Subcutaneous abdominal adipose tissue (tissue), 5 donors: Measurements from ENCODE around the gene SLC35B1.
A peak's percentile ranks its signal among the peaks of the same experiment; 100 is the strongest.

Source experiments
- H3K27ac ChIP-seq: one replicate; pipeline ENCODE4 v1.7.0; 2013; ENCODE audit warnings: low read depth, mild to moderate bottlenecking, inconsistent platforms, low read length, moderate library complexity
- H3K27me3 ChIP-seq, 5 donors: one replicate each; pipeline ENCODE4 v1.7.0; 2013; ENCODE audit warnings: low read length in 5 of 5, inconsistent platforms in 1 of 5; ENCODE audit not compliant: control insufficient read depth in 5 of 5, insufficient read depth in 4 of 5
- H3K36me3 ChIP-seq, 5 donors: one replicate each; pipeline ENCODE4 v1.7.0; 2013; ENCODE audit warnings: low read length in 5 of 5; ENCODE audit not compliant: control insufficient read depth in 5 of 5, insufficient read depth in 5 of 5
- H3K4me1 ChIP-seq, 5 donors: one replicate each; pipeline ENCODE4 v1.7.0; 2013; ENCODE audit warnings: low read length in 5 of 5, mild to moderate bottlenecking in 3 of 5, moderate library complexity in 1 of 5; ENCODE audit not compliant: control insufficient read depth in 5 of 5, insufficient read depth in 5 of 5
- H3K4me3 ChIP-seq, 5 donors: one replicate each; pipeline ENCODE4 v1.7.0; 2013; ENCODE audit warnings: low read length in 5 of 5, low read depth in 1 of 5
- H3K9ac ChIP-seq, 5 donors: one replicate each; pipeline ENCODE4 v1.7.0; 2013; ENCODE audit warnings: low read length in 5 of 5, mild to moderate bottlenecking in 4 of 5, moderate library complexity in 3 of 5
- H3K9me3 ChIP-seq, 5 donors: one replicate each; pipeline ENCODE4 v1.7.0; 2013; ENCODE audit warnings: low read length in 5 of 5; ENCODE audit not compliant: control insufficient read depth in 5 of 5
- donor health status: healthy.
- donor health status: healthy.
- donor health status: healthy.
- donor health status: healthy.
- donor health status: healthy.

SLC35B1 gene

DNA sequence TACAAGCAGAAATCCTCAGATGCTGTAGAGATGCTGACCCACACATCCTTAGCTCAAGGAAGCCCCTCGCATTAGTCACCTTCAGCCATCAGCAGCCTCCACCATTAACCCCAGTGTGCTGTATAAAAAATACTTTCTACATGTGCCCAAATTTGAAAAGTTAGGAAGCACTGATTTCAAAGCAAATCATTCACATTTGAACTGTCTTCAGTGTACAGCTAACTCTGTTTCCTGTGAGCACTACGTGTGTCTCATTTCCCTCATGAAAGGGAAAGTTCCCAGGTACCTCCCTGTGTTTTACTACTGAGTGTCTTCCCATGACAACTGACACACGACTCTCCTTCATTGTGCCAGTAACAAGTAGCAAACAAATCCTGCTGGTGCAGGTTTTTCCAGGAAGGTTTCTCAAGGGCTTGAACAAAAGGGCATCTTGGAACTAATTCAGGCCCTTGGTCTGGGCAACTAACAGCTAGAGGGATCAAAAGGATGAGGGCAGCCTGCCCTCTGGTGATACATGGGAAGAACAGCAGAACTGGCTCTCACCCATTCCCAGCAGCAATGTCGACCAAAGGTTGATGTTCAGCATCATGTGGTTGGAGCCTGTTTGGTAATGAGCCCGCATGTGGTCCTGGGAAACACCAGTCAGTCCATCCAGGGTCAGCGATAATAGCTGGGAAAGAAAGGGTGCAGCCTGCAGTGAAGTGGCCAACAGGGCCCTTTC lies 4.0 kb downstream of the SLC35B1 start:
- Histone ChIP-seq H3K27ac (no peak overlapping the region), H3K4me3 (no peak overlapping the region), H3K27me3 (no peaks in the 10 kb centered on the region), H3K36me3 (peaks cover 17 to 66% (median 63%) of the 10 kb centered on the region in 5 donors), H3K4me1 (peaks cover 6 to 25% (median 18%) of the 10 kb centered on the region in 5 donors), H3K9ac (no peak overlapping the region), H3K9me3 (no peaks in the 10 kb centered on the region)

DNA sequence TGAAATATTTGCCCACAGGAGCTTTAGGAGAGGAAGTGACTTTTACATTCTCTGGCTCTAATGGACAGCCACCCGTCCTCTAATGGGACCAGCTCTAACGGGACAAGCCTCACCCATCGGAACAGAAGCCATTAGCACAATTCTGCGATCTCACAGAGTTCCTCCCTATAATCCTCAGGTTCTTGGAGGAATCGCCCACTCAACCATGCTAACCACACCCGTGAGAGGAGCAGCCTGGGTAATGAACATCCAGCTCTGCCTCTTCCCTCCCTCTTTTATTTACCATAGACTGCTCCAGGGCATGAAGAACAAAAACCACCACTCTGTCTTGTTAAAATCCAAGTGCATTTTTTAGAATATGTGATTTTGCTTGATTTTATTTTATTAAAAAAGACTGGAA lies 6.8 kb downstream of the SLC35B1 start:
- H3K4me1 ChIP-seq = peaks cover 0 to 4% (median 0%) of the 10 kb centered on the region in 5 donors
- no peak overlapping the region for H3K4me3 ChIP-seq
- H3K9me3 ChIP-seq = no peaks in the 10 kb centered on the region
- no peak overlapping the region for H3K9ac ChIP-seq
- H3K27me3 ChIP-seq = no peaks in the 10 kb centered on the region
- H3K36me3 ChIP-seq = peaks cover 17 to 64% (median 63%) of the 10 kb centered on the region in 5 donors
- H3K27ac ChIP-seq = no peak overlapping the region

DNA sequence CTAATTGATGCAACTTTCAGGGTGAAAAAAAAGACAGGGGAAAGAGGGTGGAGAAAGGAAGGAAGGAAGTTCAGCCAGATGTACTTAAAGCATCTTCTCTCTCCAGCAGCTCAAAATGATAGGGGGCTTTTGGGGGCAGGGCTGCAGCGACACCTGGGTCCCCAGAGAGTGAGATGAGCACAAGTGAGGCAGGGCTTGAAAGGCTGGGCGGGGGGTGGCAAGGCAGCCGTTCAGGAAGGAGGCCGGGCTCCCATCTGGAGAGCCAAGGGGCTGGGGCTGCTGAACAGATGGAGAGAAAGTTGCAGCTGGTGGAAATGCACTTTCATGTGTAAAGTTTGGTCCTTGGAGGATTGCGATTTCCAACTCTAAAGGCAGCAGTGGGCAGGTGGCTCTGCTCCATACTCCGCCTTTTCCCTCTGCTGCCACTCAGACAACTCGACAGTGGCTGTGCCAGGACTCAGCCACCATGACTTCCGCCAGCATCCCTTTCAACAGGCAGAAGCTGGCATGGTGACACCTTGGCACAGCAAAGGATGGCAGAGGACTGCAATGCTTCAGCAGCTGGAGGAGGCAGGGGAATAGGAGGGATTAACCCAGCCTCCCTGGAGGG lies 7.7 kb downstream of the SLC35B1 start:
- H3K4me1 ChIP-seq = peaks cover 1 to 7% (median 3%) of the 10 kb centered on the region in 5 donors
- no peak overlapping the region for H3K9ac ChIP-seq
- H3K36me3 ChIP-seq = peaks cover 12 to 55% (median 55%) of the 10 kb centered on the region in 5 donors
- H3K4me3 ChIP-seq = no peak overlapping the region
- no peaks in the 10 kb centered on the region for H3K27me3 ChIP-seq
- H3K27ac ChIP-seq = no peak overlapping the region
- no peaks in the 10 kb centered on the region for H3K9me3 ChIP-seq

DNA sequence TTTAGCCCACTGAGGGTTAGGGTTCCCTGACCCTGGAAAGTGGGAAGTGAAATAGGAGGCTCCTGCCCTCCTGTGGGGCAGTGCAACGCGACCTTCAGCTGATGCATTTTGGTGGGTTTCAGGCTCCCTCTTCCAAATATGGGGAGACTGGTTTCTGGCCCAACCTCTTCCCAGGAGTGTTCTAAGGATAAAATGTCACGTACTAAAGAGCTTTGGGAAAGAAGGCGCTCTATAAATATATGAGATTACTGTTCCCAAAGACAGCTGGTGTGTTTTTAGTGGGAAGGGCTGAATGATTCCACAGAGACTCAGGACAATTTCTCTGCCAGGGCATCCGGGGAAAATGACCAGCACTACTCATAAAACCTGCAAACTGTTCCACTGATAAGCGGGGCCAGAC lies 9.8 kb downstream of the SLC35B1 start:
- Histone ChIP-seq H3K4me1 (peaks cover 1 to 6% (median 6%) of the 10 kb centered on the region in 5 donors), H3K9ac (no peak overlapping the region), H3K27ac (no peak overlapping the region), H3K9me3 (no peaks in the 10 kb centered on the region), H3K27me3 (no peaks in the 10 kb centered on the region), H3K4me3 (no peak overlapping the region), H3K36me3 (peaks cover 6 to 35% (median 35%) of the 10 kb centered on the region in 5 donors)

DNA sequence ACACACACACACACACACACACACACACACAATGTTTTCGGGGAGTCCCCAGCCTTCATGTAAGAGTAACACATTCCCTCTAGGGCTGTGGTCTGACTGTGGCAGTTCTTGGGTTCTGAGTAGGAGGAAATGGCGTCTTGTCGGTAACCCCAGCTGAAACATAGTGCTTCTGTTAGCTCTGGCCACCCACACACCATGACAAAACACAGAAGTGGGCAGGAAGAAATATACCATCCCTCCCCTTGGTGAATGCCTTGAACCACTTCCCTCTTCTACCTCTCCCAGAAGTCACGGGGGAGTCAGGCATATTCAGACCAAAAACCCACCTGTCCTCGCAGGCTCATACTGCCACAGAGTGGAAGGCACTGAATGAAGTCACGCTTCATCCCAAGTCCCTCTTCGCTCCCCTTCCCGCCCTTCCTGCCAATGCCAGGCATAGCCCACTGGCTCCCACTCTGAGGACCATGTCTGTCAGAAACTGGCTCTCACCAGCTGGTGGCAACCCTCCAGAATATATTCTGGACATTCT lies 11.5 kb downstream of the SLC35B1 start:
- no peak overlapping the region for H3K9ac ChIP-seq
- H3K36me3 ChIP-seq = peaks cover 3 to 19% (median 17%) of the 10 kb centered on the region in 5 donors
- no peaks in the 10 kb centered on the region for H3K9me3 ChIP-seq
- H3K27ac ChIP-seq = no peak overlapping the region
- H3K4me1 ChIP-seq = peaks cover 1 to 12% (median 6%) of the 10 kb centered on the region in 5 donors
- peaks cover 0 to 2% (median 0%) of the 10 kb centered on the region in 5 donors for H3K27me3 ChIP-seq
- no peak overlapping the region for H3K4me3 ChIP-seq

DNA sequence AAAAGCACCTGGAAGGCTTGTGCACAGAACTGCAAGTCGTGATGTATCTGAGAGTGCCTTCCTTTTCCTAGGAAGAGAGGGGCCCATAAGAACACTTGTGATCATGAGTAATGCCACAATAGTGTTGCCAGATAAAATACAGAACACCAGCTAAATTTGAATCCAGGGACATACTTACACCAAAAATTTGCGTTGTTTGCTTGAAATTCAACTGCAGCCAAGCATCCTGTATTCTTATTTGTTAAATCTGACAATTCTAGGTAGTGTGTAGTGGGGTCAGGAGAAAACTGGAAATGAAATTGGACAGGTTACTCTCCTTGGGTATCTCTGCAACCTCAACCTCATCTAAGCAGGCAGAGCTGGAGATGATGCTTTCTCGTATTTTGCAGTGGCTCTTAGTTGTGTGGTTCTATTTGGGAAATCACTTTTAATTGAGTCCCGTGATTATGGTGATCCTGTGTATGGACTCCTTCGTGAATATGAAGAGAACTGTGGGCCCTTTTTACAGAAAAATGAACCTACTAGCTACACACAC lies 12.0 kb downstream of the SLC35B1 start:
- H3K9me3 ChIP-seq = no peaks in the 10 kb centered on the region
- no peak overlapping the region for H3K9ac ChIP-seq
- peaks cover 0 to 13% (median 12%) of the 10 kb centered on the region in 5 donors for H3K36me3 ChIP-seq
- no peak overlapping the region for H3K4me3 ChIP-seq
- no peak overlapping the region for H3K27ac ChIP-seq
- H3K4me1 ChIP-seq = peaks cover 1 to 17% (median 6%) of the 10 kb centered on the region in 5 donors
- H3K27me3 ChIP-seq = peaks cover 0 to 2% (median 0%) of the 10 kb centered on the region in 5 donors

DNA sequence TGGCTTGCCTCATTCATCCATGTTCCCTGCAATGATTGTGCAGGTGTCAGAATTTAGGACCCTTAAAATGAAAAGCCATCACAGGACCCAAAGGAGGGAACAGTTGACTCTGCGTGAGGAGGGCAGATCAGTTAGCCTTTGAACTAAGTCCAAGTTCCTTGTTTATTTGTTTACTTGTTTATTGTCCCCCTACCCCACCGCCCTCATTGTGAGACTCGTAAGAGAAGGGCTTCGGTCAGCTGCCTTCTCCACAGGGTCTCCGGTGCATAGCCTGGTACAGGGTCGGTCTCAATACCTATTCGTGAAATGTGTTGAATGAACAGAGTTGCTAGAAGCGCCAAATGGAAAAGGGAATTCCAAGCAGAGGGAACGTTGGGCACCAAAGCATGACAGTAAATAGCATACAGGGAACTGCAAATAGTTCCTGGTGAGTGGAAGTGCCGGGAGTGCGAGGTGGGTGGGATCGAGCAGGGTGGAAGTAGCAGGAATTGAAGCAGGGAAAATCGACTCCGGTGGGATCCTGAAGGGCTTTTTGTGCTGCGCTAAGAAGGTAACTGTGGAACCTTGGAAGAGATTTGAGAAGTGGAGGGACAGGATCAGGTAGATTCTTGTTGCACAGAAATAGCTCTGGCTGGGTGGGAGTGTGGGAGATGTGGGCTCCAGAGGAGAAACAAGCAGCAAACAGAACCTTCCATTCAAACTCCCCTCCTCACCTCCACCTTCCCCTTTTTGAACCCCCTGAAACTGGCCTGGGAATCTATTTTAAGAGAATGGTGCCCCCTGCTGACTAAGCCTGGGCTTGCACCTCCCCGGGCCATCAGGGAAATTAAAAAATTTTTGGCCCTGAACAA lies 12.7 kb downstream of the SLC35B1 start:
- peaks cover 0 to 2% (median 0%) of the 10 kb centered on the region in 5 donors for H3K27me3 ChIP-seq
- H3K36me3 ChIP-seq = peaks cover 0 to 7% (median 5%) of the 10 kb centered on the region in 5 donors
- H3K4me3 ChIP-seq = peak overlapping the region in 1 of 5 donors; percentile 29
- no peak overlapping the region for H3K9ac ChIP-seq
- no peak overlapping the region for H3K27ac ChIP-seq
- H3K9me3 ChIP-seq = no peaks in the 10 kb centered on the region
- peaks cover 1 to 20% (median 6%) of the 10 kb centered on the region in 5 donors for H3K4me1 ChIP-seq

DNA sequence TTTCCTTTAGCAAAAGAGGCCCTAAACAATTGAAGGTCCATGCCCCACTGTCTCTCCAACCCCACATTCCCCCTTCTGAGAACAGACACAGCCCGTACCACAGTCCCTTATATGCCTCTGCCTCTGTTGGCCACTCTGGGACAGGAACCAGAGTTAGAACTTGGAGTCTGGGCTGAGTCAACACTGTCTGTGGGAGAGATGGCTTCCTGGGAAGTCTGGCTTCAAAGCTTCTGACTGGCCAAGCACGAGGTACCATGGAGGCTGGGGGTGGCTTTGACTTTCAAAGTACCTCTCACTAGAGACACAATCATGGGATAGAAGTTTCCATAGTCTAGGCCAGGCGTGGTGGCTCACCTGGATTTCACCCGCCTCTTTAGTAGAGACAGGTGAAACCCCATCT lies 15.0 kb downstream of the SLC35B1 start:
- H3K9ac ChIP-seq = no peak overlapping the region
- H3K9me3 ChIP-seq = no peaks in the 10 kb centered on the region
- no peak overlapping the region for H3K4me3 ChIP-seq
- peaks cover 0 to 35% (median 12%) of the 10 kb centered on the region in 5 donors for H3K4me1 ChIP-seq
- H3K27ac ChIP-seq = no peak overlapping the region
- no peaks in the 10 kb centered on the region for H3K36me3 ChIP-seq
- H3K27me3 ChIP-seq = peaks cover 0 to 2% (median 0%) of the 10 kb centered on the region in 5 donors

DNA sequence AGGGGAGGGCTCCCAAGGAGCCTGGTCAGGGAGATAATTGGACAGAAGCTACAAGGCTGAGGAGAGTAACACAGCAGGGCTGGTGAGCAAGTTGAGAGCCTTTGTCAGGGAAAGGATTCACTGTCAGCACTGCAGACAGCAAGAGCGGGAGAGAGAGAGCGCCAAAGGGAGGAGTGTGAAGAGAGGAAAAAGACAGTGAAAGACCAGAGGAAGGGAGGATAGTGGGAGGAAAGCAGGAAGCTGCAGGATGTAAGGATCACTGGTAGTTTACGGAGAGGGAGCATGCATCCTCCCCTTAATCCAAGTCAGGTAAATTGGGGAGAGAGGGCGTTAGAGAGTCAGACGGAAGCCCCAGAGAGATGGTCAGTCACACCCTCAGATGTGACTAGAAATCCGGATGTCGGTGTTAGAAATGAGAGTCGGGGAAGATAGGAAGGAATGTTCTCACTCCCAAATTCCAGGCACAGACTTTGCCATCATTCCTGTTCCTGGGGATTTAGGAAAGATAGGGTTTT lies 16.0 kb downstream of the SLC35B1 start:
- Histone ChIP-seq H3K36me3 (no peaks in the 10 kb centered on the region), H3K4me1 (peaks cover 0 to 40% (median 13%) of the 10 kb centered on the region in 5 donors), H3K4me3 (no peak overlapping the region), H3K9ac (no peak overlapping the region), H3K9me3 (no peaks in the 10 kb centered on the region), H3K27me3 (peaks cover 0 to 2% (median 0%) of the 10 kb centered on the region in 5 donors), H3K27ac (no peak overlapping the region)
